Measurements from ENCODE around the gene EPN1. TPM values are rescaled to one million over a fixed set of nuclear protein-coding genes. Genes with fewer than 3 reads are reported as not detected.

Gene EPN1
- total RNA-seq: 20.7 TPM

- peak; percentile 90 for DNase-seq
Observed at GRCh38 chr19:55674841-55675660, at the start of gene EPN1. EPN1 (plus strand) TSS chr19:55675226; CDS start chr19:55678628, 3,402 bp downstream.

DNA sequence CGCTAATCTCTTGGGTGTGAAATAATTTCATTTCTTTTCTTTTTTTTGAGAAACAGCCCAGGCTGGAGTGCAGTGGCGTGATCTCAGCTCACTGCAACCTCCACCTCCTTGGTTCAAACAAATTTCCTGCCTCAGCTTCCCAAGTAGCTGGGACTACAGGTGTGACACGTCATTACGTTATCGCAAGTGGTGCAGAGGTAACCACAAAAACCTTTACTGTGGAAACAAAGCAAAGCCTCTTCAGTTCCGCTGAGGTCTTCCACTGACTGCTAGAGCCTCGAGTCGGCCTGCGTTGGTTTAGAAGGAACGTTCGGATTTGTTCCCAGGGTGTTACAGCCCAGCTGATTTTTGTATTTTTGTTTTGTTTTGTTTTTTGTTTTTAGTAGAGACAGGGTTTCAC lies 48.7 kb upstream of the EPN1 start:
- DNase-seq: no peak

DNA sequence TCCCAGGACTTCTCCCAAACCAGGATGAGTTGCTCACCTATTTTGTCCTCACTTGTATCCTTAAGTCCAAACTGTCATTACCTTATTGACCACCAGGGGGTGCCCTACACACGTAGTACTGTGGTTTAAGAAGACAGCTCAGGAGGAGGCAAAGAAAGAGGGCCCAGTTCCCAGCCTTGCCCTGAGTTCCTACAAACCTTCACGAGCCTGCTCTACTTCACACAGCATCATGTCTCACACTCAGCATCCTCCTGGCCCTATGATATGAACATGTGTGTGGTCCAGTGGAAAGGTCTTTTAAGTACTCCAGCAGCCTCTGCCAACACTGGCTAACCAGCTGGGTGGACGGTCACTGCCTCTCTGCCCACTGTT lies 42.6 kb upstream of the EPN1 start:
- DNase-seq: peak; percentile 50

- DNase-seq: no peak
Observed at GRCh38 chr19:55633861-55634260, 41.2 kb upstream of the EPN1 start.

- no peak for DNase-seq
Observed at GRCh38 chr19:55635334-55635717, 39.7 kb upstream of the EPN1 start.

DNA sequence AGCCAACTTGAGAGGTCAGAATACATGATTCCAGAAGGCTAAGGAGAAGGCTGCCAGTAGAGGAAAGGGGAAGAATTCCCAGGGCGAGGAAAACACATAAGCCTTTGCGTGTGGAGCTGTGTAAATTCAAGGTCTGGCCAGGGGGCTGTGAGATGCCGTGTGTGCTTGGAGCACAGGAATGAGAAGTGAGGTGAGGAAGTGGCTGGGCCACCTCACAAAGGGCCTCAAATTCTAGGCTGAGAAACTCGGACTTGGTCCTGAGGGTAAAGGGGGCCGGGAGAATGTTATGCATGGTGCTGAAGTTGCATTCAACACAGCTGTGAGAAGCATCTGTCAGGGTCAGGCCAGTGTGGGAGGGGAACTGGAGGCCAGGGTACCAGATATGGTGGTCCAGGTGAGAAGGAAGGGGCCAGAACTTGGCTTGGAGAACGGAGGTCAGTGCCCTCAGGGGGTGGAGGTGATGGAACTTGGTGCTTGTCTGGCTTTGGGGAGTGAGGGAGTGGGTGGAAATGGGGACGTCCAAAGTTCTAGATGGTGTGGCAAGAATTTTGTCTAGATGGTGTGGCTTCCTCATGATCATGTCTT lies 39.1 kb upstream of the EPN1 start:
- DNase-seq: no peak

- no peak for DNase-seq
Observed at GRCh38 chr19:55636723-55637122, 38.3 kb upstream of the EPN1 start.

GRCh38 chr19:55637534-55637933 lies 37.5 kb upstream of the EPN1 start:
- no peak for DNase-seq

- no peak for DNase-seq
Observed at GRCh38 chr19:55638864-55639359, 36.1 kb upstream of the EPN1 start.

- no peak for DNase-seq
Observed at GRCh38 chr19:55640043-55640576, 34.9 kb upstream of the EPN1 start.

- peak; percentile 43 for DNase-seq
Observed at GRCh38 chr19:55640577-55641425, 34.2 kb upstream of the EPN1 start, which contains the start of gene ZNF580. ZNF580 (plus strand) TSS chr19:55641002; CDS start chr19:55642509, 1,507 bp downstream.

GRCh38 chr19:55641426-55642152 lies 33.4 kb upstream of the EPN1 start:
- no peak for DNase-seq

- no peak for DNase-seq
Observed at GRCh38 chr19:55642153-55643002, 32.6 kb upstream of the EPN1 start.

DNA sequence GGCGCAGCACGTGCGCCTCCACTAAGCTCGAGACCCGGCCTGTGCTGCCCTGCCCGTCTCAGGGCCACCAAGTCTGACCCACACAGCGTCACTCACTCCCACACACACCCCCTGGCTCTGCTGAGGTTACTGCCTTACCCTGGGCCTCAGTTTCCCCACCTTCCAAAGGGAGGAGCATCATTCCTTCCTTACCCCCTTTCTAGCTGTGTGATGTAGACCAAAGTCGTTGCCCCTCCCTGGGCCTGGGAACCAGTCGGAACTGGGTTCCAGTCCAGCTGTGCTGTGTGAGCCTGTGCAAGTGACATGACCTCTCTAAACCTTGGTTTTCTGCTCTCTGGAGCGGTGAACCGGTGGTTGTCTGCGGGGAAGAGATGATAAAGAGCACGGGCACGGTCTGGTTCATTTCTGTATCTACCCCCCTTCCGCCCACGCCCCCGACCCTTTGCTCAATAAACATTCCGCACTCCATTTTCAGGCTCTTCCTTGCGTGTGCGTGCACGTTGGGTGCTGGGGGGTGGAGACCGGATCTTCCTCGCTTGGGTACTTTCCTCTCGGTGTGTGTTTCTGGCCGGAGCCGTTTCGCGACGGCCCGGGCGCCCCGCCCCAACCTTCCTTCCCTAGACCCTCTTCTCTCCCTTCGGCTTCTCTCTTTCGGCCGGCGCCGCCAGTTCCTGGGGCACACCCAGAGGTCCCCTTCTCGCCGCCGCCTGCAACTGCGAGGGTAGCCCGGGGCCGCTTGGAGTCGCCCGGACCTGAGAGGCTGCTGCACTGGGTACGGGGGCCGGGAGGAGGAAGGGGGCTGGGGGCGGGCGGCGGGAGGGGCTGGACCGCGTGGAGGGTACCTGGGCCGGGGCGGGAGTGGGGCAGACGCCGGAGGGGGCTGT lies 31.8 kb upstream of the EPN1 start, which contains the start of gene ZNF581:
ZNF581 (plus strand) TSS at position 647 of the 884 bp plus-strand sequence. CDS start 923 bp downstream, outside the sequence.
- DNase-seq: peak; percentile 47

DNA sequence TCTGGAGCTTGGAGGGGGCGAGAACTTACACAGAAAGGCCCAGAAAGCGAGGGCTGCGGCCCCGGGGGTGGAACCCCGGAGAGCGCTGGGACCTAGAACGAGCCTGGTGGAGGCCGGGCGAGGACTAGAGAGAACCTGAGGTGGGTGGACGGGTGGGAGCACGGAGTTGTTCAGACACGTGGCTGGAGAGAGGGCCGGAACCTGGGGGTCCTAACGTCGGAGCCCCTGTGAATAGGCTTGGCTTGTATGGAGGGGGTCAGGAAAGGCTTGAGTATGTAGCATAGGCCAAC lies 31.2 kb upstream of the EPN1 start:
- DNase-seq: no peak

- DNase-seq: no peak
Observed at GRCh38 chr19:55644191-55644833, 30.7 kb upstream of the EPN1 start.

- no peak for DNase-seq
Observed at GRCh38 chr19:55644842-55645511, 30.0 kb upstream of the EPN1 start.

- no peak for DNase-seq
Observed at GRCh38 chr19:55645512-55645881, 29.5 kb upstream of the EPN1 start.

Measured in occipital lobe (tissue), 2 donors.